ENCODE results near the gene CALN1.
"Not testable (repeated sequence)": the region's sequence is repeated elsewhere in the genome, so short reads cannot be mapped to it uniquely, and the experiment has no call there.

The CALN1 gene
- total RNA-seq, result 0 reads per million in 3 donors

DNA sequence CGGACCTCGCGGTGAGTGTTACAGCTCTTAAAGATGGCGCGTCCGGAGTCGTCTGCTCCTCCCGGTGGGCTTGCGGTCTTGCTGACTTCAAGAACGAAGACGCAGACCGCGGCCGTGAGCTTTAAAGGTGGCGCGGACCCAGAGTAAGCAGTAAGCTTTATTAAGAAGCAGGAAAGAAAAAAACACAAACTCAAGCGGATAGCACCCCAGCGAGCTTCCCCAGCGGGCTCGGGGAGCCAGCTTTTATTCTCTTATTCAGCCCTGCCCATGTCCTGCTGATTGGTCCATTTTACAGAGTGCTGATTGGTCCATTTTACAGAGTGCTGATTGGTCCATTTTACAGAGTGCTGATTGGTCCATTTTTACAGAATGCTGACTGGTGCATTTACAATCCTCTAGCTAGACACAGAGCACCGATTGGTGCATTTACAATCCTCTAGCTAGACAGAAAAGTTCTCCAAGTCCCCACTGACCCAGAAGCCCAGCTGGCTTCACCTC is at the start of gene CALN1:
Gene CALN1 (minus strand): TSS at position 218 of the 498 bp plus-strand sequence.
- DNase-seq; H3K36me3 ChIP-seq (ENCODE audit: control insufficient read depth, insufficient read depth, low read length); H3K9me3 ChIP-seq (ENCODE audit: control insufficient read depth, low read length); H3K27ac ChIP-seq (ENCODE audit: insufficient read depth, low read length, poor library complexity, severe bottlenecking); H3K4me3 ChIP-seq (ENCODE audit: insufficient read depth, low read depth, low read length, poor library complexity, severe bottlenecking); H3K27me3 ChIP-seq (replicated peaks; ENCODE audit: control insufficient read depth, insufficient read depth, low read length, poor library complexity, severe bottlenecking); H3K4me1 ChIP-seq (ENCODE audit: control insufficient read depth, insufficient read depth, low read length, poor library complexity, severe bottlenecking): not testable (repeated sequence)

DNA sequence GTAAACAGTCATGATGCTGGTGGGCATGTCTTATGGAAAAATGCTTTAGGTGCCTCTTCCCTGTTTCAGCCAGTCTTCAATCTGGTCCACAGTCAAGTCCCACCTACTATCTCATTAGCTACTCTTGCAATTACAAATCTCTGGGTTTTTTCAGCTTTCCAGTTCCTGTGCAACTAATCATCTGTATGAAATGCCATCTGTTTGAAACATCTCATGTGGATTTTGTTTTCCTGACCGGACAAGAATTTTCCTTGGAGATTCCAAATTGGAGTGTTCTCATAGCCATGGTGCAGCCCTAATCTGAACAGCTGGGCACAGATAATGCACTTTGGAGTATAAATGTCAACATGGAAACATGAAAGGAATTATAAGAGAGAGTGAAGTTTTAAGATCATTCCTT is 41.3 kb upstream of the CALN1 start:
- Histone ChIP-seq H3K4me3 (ENCODE audit: insufficient read depth, low read depth, low read length, poor library complexity, severe bottlenecking) (no peak overlapping the region), H3K4me1 (ENCODE audit: control insufficient read depth, insufficient read depth, low read length, poor library complexity, severe bottlenecking) (no peaks in the 10 kb centered on the region), H3K27me3 (replicated peaks; ENCODE audit: control insufficient read depth, insufficient read depth, low read length, poor library complexity, severe bottlenecking) (no peaks in the 10 kb centered on the region), H3K9me3 (ENCODE audit: control insufficient read depth, low read length) (no peaks in the 10 kb centered on the region), H3K27ac (ENCODE audit: insufficient read depth, low read length, poor library complexity, severe bottlenecking) (no peak overlapping the region), H3K36me3 (ENCODE audit: control insufficient read depth, insufficient read depth, low read length) (no peaks in the 10 kb centered on the region)
- no peak for DNase-seq

DNA sequence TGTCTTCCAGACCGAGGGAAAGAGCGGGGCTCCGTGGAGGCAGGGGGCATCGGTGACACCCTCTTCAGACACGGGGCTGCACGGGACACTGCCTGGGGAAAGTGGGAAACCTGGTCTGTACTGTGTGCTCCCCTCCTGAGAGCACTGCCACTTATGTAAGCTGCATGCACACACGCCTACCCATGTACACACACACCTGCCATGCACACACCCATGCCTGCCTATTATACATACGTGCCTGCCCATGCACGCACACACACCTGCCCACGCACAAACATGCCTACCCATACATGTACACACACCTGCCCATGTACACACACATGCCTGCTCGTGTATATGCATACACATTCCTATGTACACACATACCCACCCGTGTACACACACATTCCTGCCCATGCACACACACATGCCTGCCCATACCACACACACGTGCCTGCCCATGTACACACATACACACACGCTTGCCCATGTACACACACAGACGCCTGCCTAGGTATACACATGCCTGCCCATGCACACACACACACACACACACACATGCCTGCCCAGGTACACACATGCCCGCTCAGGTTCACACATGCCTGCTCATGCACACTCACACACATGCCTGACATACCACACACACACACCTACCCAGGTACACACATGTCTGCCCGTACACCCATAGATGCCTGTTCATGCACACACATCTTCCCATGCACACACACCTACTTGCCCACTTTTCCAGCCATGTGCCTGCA is 35.5 kb upstream of the CALN1 start:
- Histone ChIP-seq H3K27ac (ENCODE audit: insufficient read depth, low read length, poor library complexity, severe bottlenecking) (no peak overlapping the region), H3K36me3 (ENCODE audit: control insufficient read depth, insufficient read depth, low read length) (no peaks in the 10 kb centered on the region), H3K9me3 (ENCODE audit: control insufficient read depth, low read length) (no peaks in the 10 kb centered on the region), H3K27me3 (replicated peaks; ENCODE audit: control insufficient read depth, insufficient read depth, low read length, poor library complexity, severe bottlenecking) (no peaks in the 10 kb centered on the region), H3K4me1 (ENCODE audit: control insufficient read depth, insufficient read depth, low read length, poor library complexity, severe bottlenecking) (no peaks in the 10 kb centered on the region), H3K4me3 (ENCODE audit: insufficient read depth, low read depth, low read length, poor library complexity, severe bottlenecking) (no peak overlapping the region)
- DNase-seq, result no peak

DNA sequence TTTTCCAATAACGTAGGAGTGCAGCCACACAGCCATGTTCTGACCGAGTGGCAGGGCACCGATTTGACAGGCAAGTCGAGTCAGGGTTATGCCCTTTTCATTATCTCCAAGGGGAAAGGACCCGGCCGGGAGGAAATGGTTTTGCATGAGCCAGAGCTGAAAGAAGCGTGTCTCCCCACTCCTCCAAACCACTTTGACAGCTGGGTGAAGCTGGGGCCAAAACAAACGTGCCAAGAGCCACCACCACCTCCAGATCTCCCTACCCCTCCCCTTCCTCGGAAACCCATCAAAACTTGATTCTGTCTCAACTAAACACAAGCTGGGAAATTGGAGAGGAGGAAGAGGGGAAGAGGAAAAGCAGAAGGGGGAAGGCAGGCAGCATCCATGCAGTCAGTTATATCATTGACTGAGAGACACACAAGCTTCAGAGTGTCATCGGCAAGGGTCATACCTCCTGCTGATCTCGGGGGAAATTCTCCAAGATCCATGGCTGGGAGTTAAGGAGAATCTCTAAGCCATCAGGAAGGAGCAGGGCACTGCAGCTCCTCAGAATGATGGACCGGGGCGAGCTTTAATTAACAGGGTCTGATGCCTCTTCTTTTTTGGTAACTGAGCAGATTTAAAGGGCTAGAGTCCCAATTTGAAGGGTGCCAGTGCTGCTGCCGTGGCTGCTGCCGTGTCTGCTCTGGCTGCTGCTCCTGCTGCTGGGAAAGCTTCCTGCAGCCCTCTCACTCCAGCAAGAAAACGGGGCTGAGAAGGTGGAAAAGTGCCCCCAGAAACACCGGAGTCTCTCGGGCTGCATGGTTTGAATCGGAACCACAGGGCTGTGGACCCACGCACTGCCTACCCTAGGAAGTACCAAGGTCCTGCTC is 34.7 kb upstream of the CALN1 start:
- H3K36me3 ChIP-seq (ENCODE audit: control insufficient read depth, insufficient read depth, low read length), result no peaks in the 10 kb centered on the region
- DNase-seq, result no peak

DNA sequence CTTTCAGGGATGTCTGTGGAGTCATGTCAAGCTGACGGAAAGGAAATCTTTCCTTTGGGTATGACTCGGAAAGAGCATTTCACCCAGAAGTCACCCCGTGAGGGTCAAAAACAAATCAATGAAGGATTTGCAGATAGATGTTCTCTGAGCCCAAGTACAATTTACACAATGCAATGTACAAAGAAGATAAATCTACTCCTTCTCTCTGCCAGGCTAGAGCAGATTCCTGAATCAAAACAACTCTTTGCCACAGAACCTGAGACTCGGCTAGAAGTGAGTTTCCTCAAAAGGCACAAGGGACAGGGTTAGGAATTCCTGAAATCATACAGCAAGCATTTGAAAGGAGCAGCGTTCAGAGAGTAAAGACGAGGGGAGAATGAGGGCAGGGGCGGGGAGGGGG is 34.0 kb upstream of the CALN1 start:
- Histone ChIP-seq H3K4me1 (ENCODE audit: control insufficient read depth, insufficient read depth, low read length, poor library complexity, severe bottlenecking) (no peaks in the 10 kb centered on the region), H3K27ac (ENCODE audit: insufficient read depth, low read length, poor library complexity, severe bottlenecking) (no peak overlapping the region), H3K4me3 (ENCODE audit: insufficient read depth, low read depth, low read length, poor library complexity, severe bottlenecking) (no peak overlapping the region), H3K27me3 (replicated peaks; ENCODE audit: control insufficient read depth, insufficient read depth, low read length, poor library complexity, severe bottlenecking) (no peaks in the 10 kb centered on the region), H3K9me3 (ENCODE audit: control insufficient read depth, low read length) (no peaks in the 10 kb centered on the region), H3K36me3 (ENCODE audit: control insufficient read depth, insufficient read depth, low read length) (no peaks in the 10 kb centered on the region)
- DNase-seq, result no peak

More for the DNA sequence above, 34.7 kb upstream of the CALN1 start:
- Histone ChIP-seq H3K4me1 (ENCODE audit: control insufficient read depth, insufficient read depth, low read length, poor library complexity, severe bottlenecking) (no peaks in the 10 kb centered on the region), H3K27ac (ENCODE audit: insufficient read depth, low read length, poor library complexity, severe bottlenecking) (no peak overlapping the region), H3K4me3 (ENCODE audit: insufficient read depth, low read depth, low read length, poor library complexity, severe bottlenecking) (no peak overlapping the region), H3K27me3 (replicated peaks; ENCODE audit: control insufficient read depth, insufficient read depth, low read length, poor library complexity, severe bottlenecking) (no peaks in the 10 kb centered on the region), H3K9me3 (ENCODE audit: control insufficient read depth, low read length) (no peaks in the 10 kb centered on the region)

DNA sequence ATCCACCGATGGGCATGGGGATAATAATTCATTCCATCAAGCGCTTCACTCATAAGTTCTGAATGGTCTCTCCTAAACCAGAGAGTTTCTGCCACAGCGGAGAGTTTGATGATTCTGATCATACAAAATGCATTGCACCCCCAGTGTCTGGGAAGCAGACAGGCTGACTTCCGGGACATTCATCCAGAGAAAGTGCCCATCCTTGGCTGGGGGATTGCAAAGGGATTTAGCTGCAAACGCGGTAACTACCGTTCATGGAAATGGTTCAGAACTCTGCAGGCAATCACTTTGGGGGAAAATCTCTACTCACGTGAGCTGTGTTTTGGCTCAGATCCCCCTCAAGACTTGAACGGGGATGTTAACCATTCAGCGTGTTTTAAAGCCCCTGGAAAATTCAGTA is 33.4 kb upstream of the CALN1 start:
- H3K27me3 ChIP-seq (replicated peaks; ENCODE audit: control insufficient read depth, insufficient read depth, low read length, poor library complexity, severe bottlenecking), result no peaks in the 10 kb centered on the region
- no peaks in the 10 kb centered on the region for H3K9me3 ChIP-seq (ENCODE audit: control insufficient read depth, low read length)

DNA sequence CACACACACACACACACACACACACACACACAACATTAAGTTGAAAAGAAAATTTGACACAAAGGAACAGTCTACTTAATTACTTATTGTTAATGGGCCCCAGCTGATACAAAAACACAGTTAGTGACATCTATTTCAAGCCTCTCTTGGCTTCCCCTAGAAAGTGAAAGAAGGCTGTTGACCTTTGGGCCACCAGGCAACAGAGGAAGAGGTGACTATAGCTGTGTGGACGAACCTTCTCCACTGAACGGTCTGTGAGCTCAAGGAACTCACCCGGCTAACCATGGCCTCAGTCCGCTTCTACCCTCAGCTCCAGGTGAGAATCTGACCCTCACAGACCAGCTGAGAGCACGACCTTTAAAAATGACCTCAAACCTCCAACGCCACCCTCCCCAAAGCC is 32.9 kb upstream of the CALN1 start:
- Histone ChIP-seq H3K4me3 (ENCODE audit: insufficient read depth, low read depth, low read length, poor library complexity, severe bottlenecking) (no peak overlapping the region), H3K9me3 (ENCODE audit: control insufficient read depth, low read length) (no peaks in the 10 kb centered on the region), H3K36me3 (ENCODE audit: control insufficient read depth, insufficient read depth, low read length) (no peaks in the 10 kb centered on the region), H3K4me1 (ENCODE audit: control insufficient read depth, insufficient read depth, low read length, poor library complexity, severe bottlenecking) (no peaks in the 10 kb centered on the region), H3K27ac (ENCODE audit: insufficient read depth, low read length, poor library complexity, severe bottlenecking) (no peak overlapping the region), H3K27me3 (replicated peaks; ENCODE audit: control insufficient read depth, insufficient read depth, low read length, poor library complexity, severe bottlenecking) (no peaks in the 10 kb centered on the region)
- no peak for DNase-seq

More for the DNA sequence above, 33.4 kb upstream of the CALN1 start:
- H3K36me3 ChIP-seq (ENCODE audit: control insufficient read depth, insufficient read depth, low read length), result no peaks in the 10 kb centered on the region
- no peak overlapping the region for H3K4me3 ChIP-seq (ENCODE audit: insufficient read depth, low read depth, low read length, poor library complexity, severe bottlenecking)
- DNase-seq, result no peak
- H3K27ac ChIP-seq (ENCODE audit: insufficient read depth, low read length, poor library complexity, severe bottlenecking), result no peak overlapping the region
- no peaks in the 10 kb centered on the region for H3K4me1 ChIP-seq (ENCODE audit: control insufficient read depth, insufficient read depth, low read length, poor library complexity, severe bottlenecking)

DNA sequence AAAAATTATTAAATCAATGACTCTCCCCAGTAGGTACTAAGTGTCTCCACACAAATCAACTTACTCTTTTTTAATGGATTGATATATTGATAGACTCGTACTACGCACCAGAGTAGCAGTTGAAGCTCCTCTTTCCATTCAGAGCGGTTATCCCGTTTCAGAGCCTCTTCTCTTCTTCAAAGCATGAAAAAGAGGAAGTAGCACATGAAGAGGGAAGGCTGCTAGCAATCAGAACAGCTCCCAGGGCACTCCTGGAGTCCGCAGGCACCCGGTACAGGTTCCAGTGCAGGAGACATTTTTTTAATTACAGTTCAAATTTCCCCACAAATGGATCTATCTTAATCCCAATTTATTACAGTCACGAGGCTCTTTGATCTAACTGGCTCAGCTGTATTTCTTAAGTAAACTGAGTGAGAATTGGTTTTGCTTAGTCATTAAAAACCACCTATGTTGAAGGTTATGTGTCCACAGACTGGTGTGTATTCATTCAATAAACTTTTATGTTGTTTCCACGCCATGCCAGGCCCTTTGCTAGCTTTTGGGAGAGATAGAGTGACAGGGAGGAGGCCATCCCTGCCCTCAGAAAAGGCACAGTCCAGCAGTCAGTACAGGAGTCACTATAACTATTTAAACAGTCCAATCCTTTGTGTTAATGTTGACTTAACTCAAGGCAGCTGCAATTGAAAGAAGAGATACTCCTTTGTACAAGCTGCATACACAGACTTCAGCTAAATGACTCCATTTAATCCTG is 32.1 kb upstream of the CALN1 start:
- Histone ChIP-seq H3K36me3 (ENCODE audit: control insufficient read depth, insufficient read depth, low read length) (no peaks in the 10 kb centered on the region), H3K27ac (ENCODE audit: insufficient read depth, low read length, poor library complexity, severe bottlenecking) (no peak overlapping the region), H3K27me3 (replicated peaks; ENCODE audit: control insufficient read depth, insufficient read depth, low read length, poor library complexity, severe bottlenecking) (no peaks in the 10 kb centered on the region), H3K4me3 (ENCODE audit: insufficient read depth, low read depth, low read length, poor library complexity, severe bottlenecking) (no peak overlapping the region), H3K9me3 (ENCODE audit: control insufficient read depth, low read length) (no peaks in the 10 kb centered on the region), H3K4me1 (ENCODE audit: control insufficient read depth, insufficient read depth, low read length, poor library complexity, severe bottlenecking) (no peaks in the 10 kb centered on the region)
- DNase-seq, result no peak

DNA sequence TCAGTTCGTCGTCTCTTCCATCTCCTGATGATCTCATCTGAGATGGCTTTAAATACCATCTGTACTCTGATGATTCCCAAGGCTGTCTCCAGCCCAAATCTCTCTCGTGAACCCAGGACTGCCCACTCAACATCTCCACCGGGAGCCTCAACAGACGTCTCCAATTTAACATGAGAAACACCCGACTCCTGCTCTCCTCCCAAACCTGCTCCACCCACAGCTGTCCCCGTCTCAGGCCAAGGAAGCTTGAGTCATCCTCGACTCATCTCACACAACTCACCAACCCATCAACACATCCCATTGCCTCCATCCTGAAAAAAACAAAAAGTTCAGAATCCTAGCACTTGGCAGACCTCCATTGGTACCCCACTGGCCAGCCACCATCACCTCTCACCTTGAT is 29.7 kb upstream of the CALN1 start:
- H3K4me3 ChIP-seq (ENCODE audit: insufficient read depth, low read depth, low read length, poor library complexity, severe bottlenecking), result no peak overlapping the region
- H3K27ac ChIP-seq (ENCODE audit: insufficient read depth, low read length, poor library complexity, severe bottlenecking), result no peak overlapping the region
- H3K4me1 ChIP-seq (ENCODE audit: control insufficient read depth, insufficient read depth, low read length, poor library complexity, severe bottlenecking), result no peaks in the 10 kb centered on the region
- H3K36me3 ChIP-seq (ENCODE audit: control insufficient read depth, insufficient read depth, low read length), result no peaks in the 10 kb centered on the region
- H3K27me3 ChIP-seq (replicated peaks; ENCODE audit: control insufficient read depth, insufficient read depth, low read length, poor library complexity, severe bottlenecking), result no peaks in the 10 kb centered on the region
- H3K9me3 ChIP-seq (ENCODE audit: control insufficient read depth, low read length), result no peaks in the 10 kb centered on the region
- no peak for DNase-seq
